A549 treated with ZK216348 at 1 μM for 4 hours (cell line): ENCODE measurements around the gene C9orf85. TPM values are rescaled to one million over a fixed set of nuclear protein-coding genes. Genes with fewer than 3 reads are reported as not detected.

Experiments used
- total RNA-seq: library from RNA; stranded (reverse); fragments of 200-300 nt; extraction: Qiagen RNA extraction; gene quantifications from 5 replicates; pipeline ENCODE4 v1.2.3, GENCODE V29; 2022; ENCODE audit warnings: low read depth

Gene C9orf85
- total RNA-seq: 11.2 to 20.0 TPM (median 14.7 TPM) in 5 replicates

GRCh38 chr9:71911061-71911907 is at the start of gene C9orf85, which contains the start of gene ABHD17B:
Gene C9orf85 (plus strand): TSS chr9:71911639. CDS start chr9:71911735, 96 bp downstream.
Gene ABHD17B (minus strand): TSS chr9:71911193. CDS start chr9:71875080, 36,113 bp downstream.

Other genes starting within 250 kb of the C9orf85 start
- gene CEMIP2, start 143.1 kb upstream of the C9orf85 start, total RNA-seq: 66.6 to 93.2 TPM (median 77.9 TPM) in 5 replicates
- 12.5 to 18.2 TPM (median 14.8 TPM) in 5 replicates for gene ABHD17B, start 446 bp upstream of the C9orf85 start, total RNA-seq
- not detected in 5 replicates for gene C9orf57, start 149.0 kb downstream of the C9orf85 start, total RNA-seq
- 0.90 to 1.5 TPM (median 1.3 TPM) in 5 replicates for gene GDA, start 237.8 kb downstream of the C9orf85 start, total RNA-seq